ENCODE measurements around the gene SPOCK2.

GRCh38 chr10:72058347-72058898, 29.9 kb downstream of the SPOCK2 start:
- TF ChIP-seq CTCF (IDR thresholded peaks at IDR 0.05) (no peak), POLR2AphosphoS5 (IDR thresholded peaks at IDR 0.05) (no peak)
